A673 (cell line): ENCODE measurements around the gene UNC5A. TPM values are rescaled to one million over a fixed set of nuclear protein-coding genes. Genes with fewer than 3 reads are reported as not detected.

Experiments
- BruUV-seq: library from RNA; stranded (reverse); fragments of 400-500 nt; replicated peaks from 2 replicates; lab custom pipeline; 2021; lab: Mats Ljungman, UMichigan
- CTCF ChIA-PET: fragments of 300-600 bp; sonication (Branson Sonifier 250); formaldehyde crosslinking; loops from one replicate; lab custom pipeline; 2022; ENCODE audit warnings: antibody characterized with exemption; lab: Charles Lee
- POLR2A ChIA-PET: fragments of 300-600 bp; sonication (Branson Sonifier 250); formaldehyde crosslinking; loops from one replicate; lab custom pipeline; 2022; ENCODE audit warnings: antibody characterized with exemption; ENCODE audit not compliant: low non-redundant PET; lab: Charles Lee
- DNase-seq: peaks from one replicate; pipeline ENCODE4 v3.0.0-alpha.2; 2015; ENCODE audit warnings: low spot score
- H3K27ac ChIP-seq: fragments of 200-600 bp; sonication (generic); 2 replicates; pipeline ENCODE4 v1.5.1; 2016; ENCODE audit warnings: mixed run types, low read depth, mild to moderate bottlenecking, mixed read lengths, antibody characterized with exemption, low read length; ENCODE audit not compliant: poor library complexity, severe bottlenecking
- H3K27me3 ChIP-seq: fragments of 200-600 bp; sonication (generic); replicated peaks from 2 replicates; pipeline ENCODE4 v1.6.1; 2017; ENCODE audit warnings: mixed run types, low read depth, mild to moderate bottlenecking, mixed read lengths, antibody characterized with exemption, low read length; ENCODE audit not compliant: insufficient read depth, poor library complexity
- H3K36me3 ChIP-seq: fragments of 200-600 bp; sonication (generic); 2 replicates; pipeline ENCODE4 v1.6.1; 2016; ENCODE audit warnings: mixed run types, mild to moderate bottlenecking, mixed read lengths, antibody characterized with exemption, low read length; ENCODE audit not compliant: insufficient read depth, poor library complexity, severe bottlenecking
- H3K4me1 ChIP-seq: fragments of 200-600 bp; sonication (generic); 2 replicates; pipeline ENCODE4 v1.6.1; 2017; ENCODE audit warnings: mixed run types, mild to moderate bottlenecking, mixed read lengths, antibody characterized with exemption, low read length; ENCODE audit not compliant: insufficient read depth, poor library complexity, severe bottlenecking
- H3K4me3 ChIP-seq: fragments of 200-600 bp; sonication (generic); 2 replicates; pipeline ENCODE4 v1.5.1; 2016; ENCODE audit warnings: low read depth, mixed run types, mild to moderate bottlenecking, mixed read lengths, low read length; ENCODE audit not compliant: poor library complexity, severe bottlenecking
- H3K9me3 ChIP-seq: fragments of 200-600 bp; sonication (generic); 2 replicates; pipeline ENCODE4 v1.6.1; 2016; ENCODE audit warnings: mixed run types, low read depth, mild to moderate bottlenecking, mixed read lengths, antibody characterized with exemption, low read length; ENCODE audit not compliant: poor library complexity, severe bottlenecking
- EZH2 ChIP-seq: fragments of 200-600 bp; sonication (generic); IDR thresholded peaks from 2 replicates; pipeline ENCODE4 v1.6.1; 2017; ENCODE audit warnings: borderline replicate concordance, low read depth, mild to moderate bottlenecking, mixed read lengths, antibody characterized with exemption, low read length; ENCODE audit not compliant: poor library complexity, severe bottlenecking
- intact Hi-C: fragments of 100-400 bp; cut with micrococcal nuclease; formaldehyde crosslinking; loops from one replicate; pipeline ENCODE4 v1.10.0; 2022; ENCODE audit not compliant: unreplicated experiment
- total RNA-seq: library from RNA; stranded (reverse); gene quantifications from 2 replicates; pipeline ENCODE4 v1.2.3, GENCODE V29; 2021
- TF ChIP-seq, protein P1 (sequence below): fragments of 300-800, 200-600 bp; sonication (generic); conservative IDR thresholded peaks from 2 replicates; pipeline ENCODE4 v1.5.1; 2017; ENCODE audit warnings: low read depth, mild to moderate bottlenecking, antibody characterized with exemption, low read length, moderate library complexity, mixed read lengths

Gene UNC5A
- total RNA-seq, 1 experiment from 2014 or later, result 7.5 TPM

DNA sequence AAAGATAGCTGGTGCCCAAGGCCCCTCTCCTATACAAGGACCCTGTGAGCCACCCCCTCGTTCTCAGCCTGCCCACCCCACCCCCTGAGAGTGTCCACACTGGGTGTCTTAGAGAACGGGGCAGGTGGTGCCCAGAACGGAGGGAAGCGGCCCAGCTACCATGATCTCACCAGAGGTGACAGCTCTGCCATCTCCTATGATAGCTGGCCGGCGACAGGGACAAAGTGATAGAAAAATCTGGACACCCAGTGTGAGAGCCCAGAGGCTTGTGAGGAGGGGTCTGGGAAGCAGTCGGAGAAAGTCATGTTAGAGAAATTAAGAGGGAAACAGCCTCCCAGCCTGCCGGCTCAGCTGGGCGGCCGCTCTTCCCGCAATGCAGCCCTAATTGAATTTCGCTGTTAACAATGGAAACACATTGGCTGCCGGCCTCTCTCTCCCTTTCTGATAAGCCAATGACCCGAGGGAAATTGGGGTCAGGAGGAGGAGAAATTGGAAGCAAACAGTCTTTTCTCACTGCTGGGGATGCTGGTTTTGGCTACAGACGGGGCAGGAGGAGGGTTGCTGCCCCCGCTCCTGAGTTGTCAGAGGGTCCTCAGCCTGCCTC, 56.5 kb downstream of the UNC5A start:
- H3K27ac ChIP-seq, result no peak overlapping the region
- intact Hi-C loops, result no loop called here
- ChIA-PET POLR2A (no interaction called here), CTCF (interaction anchor here (0.6 kb wide), 1 partner anchor 323 kb away, joined by 3 read pairs; no protein-coding TSS in a partner anchor)
- no peaks in the 10 kb centered on the region for H3K27me3 ChIP-seq
- DNase-seq, result no peak
- no peak overlapping the region for H3K4me3 ChIP-seq
- TF ChIP-seq EZH2, result no peak
- H3K4me1 ChIP-seq, result no peaks in the 10 kb centered on the region
- BruUV-seq, result no TSS peak
- H3K9me3 ChIP-seq, result no peaks in the 10 kb centered on the region
- H3K36me3 ChIP-seq, result no peaks in the 10 kb centered on the region

DNA sequence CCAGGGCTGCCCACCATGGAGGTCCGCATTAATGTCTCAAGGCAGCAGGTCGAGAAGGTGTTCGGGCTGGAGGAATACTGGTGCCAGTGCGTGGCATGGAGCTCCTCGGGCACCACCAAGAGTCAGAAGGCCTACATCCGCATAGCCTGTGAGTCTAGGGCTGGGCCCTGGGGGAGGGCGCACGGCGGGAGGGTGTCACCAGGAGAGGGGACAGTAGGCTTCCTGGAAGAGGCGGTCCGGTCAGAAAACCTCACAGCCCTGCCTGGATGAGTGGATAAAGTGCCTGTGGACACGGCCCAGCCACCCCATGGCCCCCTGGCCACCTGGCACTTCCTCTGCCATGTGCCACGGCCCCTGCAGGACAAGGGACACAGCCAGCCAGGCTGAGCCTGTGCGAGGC, 57.8 kb downstream of the UNC5A start:
- intact Hi-C loops, result no loop called here
- no peak for DNase-seq
- H3K4me1 ChIP-seq, result no peaks in the 10 kb centered on the region
- no peaks in the 10 kb centered on the region for H3K36me3 ChIP-seq
- ChIA-PET CTCF (no interaction called here), POLR2A (no interaction called here)
- no peak overlapping the region for H3K4me3 ChIP-seq
- TF ChIP-seq, protein P1, sequence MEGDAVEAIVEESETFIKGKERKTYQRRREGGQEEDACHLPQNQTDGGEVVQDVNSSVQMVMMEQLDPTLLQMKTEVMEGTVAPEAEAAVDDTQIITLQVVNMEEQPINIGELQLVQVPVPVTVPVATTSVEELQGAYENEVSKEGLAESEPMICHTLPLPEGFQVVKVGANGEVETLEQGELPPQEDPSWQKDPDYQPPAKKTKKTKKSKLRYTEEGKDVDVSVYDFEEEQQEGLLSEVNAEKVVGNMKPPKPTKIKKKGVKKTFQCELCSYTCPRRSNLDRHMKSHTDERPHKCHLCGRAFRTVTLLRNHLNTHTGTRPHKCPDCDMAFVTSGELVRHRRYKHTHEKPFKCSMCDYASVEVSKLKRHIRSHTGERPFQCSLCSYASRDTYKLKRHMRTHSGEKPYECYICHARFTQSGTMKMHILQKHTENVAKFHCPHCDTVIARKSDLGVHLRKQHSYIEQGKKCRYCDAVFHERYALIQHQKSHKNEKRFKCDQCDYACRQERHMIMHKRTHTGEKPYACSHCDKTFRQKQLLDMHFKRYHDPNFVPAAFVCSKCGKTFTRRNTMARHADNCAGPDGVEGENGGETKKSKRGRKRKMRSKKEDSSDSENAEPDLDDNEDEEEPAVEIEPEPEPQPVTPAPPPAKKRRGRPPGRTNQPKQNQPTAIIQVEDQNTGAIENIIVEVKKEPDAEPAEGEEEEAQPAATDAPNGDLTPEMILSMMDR, result no peak
- TF ChIP-seq EZH2, result no peak
- H3K9me3 ChIP-seq, result no peaks in the 10 kb centered on the region
- BruUV-seq, result no TSS peak
- H3K27ac ChIP-seq, result no peak overlapping the region
- H3K27me3 ChIP-seq, result no peaks in the 10 kb centered on the region

DNA sequence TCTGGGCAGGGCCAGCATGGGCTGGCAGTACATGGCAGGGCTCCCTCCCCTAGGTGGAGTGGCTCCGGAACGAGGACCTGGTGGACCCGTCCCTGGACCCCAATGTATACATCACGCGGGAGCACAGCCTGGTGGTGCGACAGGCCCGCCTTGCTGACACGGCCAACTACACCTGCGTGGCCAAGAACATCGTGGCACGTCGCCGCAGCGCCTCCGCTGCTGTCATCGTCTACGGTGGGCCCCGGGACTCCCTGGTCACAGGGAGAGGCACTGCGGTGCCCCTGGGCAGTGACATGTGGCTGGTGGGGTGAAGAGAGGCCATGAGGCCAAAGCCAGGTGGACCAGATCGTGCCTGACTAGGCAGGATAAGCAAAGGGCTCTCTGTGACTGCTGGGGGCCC, 58.4 kb downstream of the UNC5A start:
- Histone ChIP-seq H3K27ac (no peak overlapping the region), H3K36me3 (no peaks in the 10 kb centered on the region), H3K4me1 (no peaks in the 10 kb centered on the region), H3K4me3 (no peak overlapping the region), H3K9me3 (no peaks in the 10 kb centered on the region), H3K27me3 (no peaks in the 10 kb centered on the region)
- BruUV-seq, result no TSS peak
- no peak for TF ChIP-seq EZH2
- TF ChIP-seq, protein P1, result no peak
- no peak for DNase-seq
- ChIA-PET POLR2A (no interaction called here), CTCF (no interaction called here)
- intact Hi-C loops, result no loop called here

DNA sequence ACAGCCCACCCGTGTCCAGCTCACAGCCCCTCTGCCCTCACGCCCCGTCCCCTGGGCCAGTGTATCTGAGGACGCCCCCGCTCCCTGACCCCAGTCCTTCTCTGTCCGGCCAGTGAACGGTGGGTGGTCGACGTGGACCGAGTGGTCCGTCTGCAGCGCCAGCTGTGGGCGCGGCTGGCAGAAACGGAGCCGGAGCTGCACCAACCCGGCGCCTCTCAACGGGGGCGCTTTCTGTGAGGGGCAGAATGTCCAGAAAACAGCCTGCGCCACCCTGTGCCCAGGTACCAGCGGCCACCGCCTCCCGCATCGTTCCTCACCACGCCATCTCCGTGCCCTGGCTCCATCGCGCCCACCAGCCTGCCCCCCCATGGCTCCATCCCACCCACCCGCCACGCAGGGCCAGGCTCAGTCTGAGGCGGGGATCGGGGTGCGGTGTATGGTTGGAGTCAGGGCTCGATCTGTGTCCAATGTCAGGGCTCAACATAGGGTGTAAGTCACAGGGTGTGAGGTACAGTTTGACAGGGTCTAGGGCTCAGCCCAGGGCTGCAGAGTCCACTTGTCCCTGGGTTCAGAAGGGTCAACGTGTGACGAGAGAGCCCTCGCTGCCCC, 59.2 kb downstream of the UNC5A start:
- Histone ChIP-seq H3K4me3 (no peak overlapping the region), H3K4me1 (no peaks in the 10 kb centered on the region), H3K27ac (no peak overlapping the region), H3K36me3 (no peaks in the 10 kb centered on the region), H3K9me3 (no peaks in the 10 kb centered on the region), H3K27me3 (no peaks in the 10 kb centered on the region)
- ChIA-PET CTCF (no interaction called here), POLR2A (no interaction called here)
- no peak for DNase-seq
- no peak for TF ChIP-seq EZH2
- TF ChIP-seq, protein P1, result no peak
- intact Hi-C loops, result no loop called here
- BruUV-seq, result no TSS peak
